SU-DHL-6 (cell line): Measurements from ENCODE around the gene GABBR2.

Experiments
- H2AFZ ChIP-seq: fragments of 200-600 bp; sonication (generic); 2 replicates; pipeline ENCODE4 v1.6.1; 2014; ENCODE audit warnings: low read depth, mild to moderate bottlenecking, moderate library complexity, mixed read lengths, antibody characterized with exemption, low read length; ENCODE audit not compliant: severe bottlenecking
- H3F3A ChIP-seq: fragments of 200-600 bp; shearing (Covaris generic); 2 replicates; pipeline ENCODE4 v1.6.0; 2016; ENCODE audit warnings: antibody characterized with exemption, mild to moderate bottlenecking; ENCODE audit not compliant: insufficient read depth
- H3K27ac ChIP-seq: fragments of 200-600 bp; sonication (generic); 2 replicates; pipeline ENCODE4 v1.5.1; 2016; ENCODE audit warnings: low read depth, mild to moderate bottlenecking, low read length, moderate library complexity, mixed read lengths
- H3K27me3 ChIP-seq: fragments of 200-600 bp; sonication (generic), shearing (Covaris generic); 2 replicates; pipeline ENCODE4 v1.6.0; 2014; ENCODE audit warnings: mild to moderate bottlenecking, low read length
- H3K36me3 ChIP-seq: fragments of 200-600 bp; sonication (generic); 2 replicates; pipeline ENCODE4 v1.6.1; 2014; ENCODE audit warnings: mild to moderate bottlenecking, low read length, mixed read lengths
- H3K4me2 ChIP-seq: fragments of 300-600, 200-600 bp; shearing (Covaris generic), sonication (generic); 2 replicates; pipeline ENCODE4 v1.6.0; 2014; ENCODE audit warnings: low read length, low read depth, mild to moderate bottlenecking; ENCODE audit not compliant: poor library complexity, severe bottlenecking
- H3K4me3 ChIP-seq: fragments of 200-600 bp; sonication (generic); 2 replicates; pipeline ENCODE4 v1.5.1; 2014; ENCODE audit warnings: antibody characterized with exemption, low read length, mild to moderate bottlenecking, mixed read lengths; ENCODE audit not compliant: insufficient read depth, poor library complexity, severe bottlenecking
- H3K79me2 ChIP-seq: fragments of 200-600 bp; sonication (generic); 2 replicates; pipeline ENCODE4 v1.6.1; 2014; ENCODE audit warnings: mild to moderate bottlenecking, low read length, moderate library complexity; ENCODE audit not compliant: insufficient read depth
- H3K9ac ChIP-seq: fragments of 200-600 bp; sonication (generic); 2 replicates; pipeline ENCODE4 v1.7.0; 2014; ENCODE audit warnings: mild to moderate bottlenecking, low read length
- H3K9me2 ChIP-seq: fragments of 200-600 bp; sonication (generic); replicated peaks from 2 replicates; pipeline ENCODE4 v1.6.1; 2014; ENCODE audit warnings: low read length; ENCODE audit not compliant: insufficient read depth
- H3K9me3 ChIP-seq: fragments of 200-600 bp; sonication (generic); 2 replicates; pipeline ENCODE4 v1.6.1; 2014; ENCODE audit warnings: low read length, mixed read lengths; ENCODE audit not compliant: insufficient read depth
- H4K20me1 ChIP-seq: fragments of 200-600 bp; sonication (generic); 2 replicates; pipeline ENCODE4 v1.6.1; 2014; ENCODE audit warnings: low read depth, mild to moderate bottlenecking, antibody characterized with exemption, low read length, moderate library complexity, mixed read lengths
- EZH2phosphoT487 ChIP-seq: fragments of 200-600 bp; sonication (generic), shearing (Covaris generic); conservative IDR thresholded peaks from 2 replicates; pipeline ENCODE4 v1.6.1; 2018; ENCODE audit warnings: mild to moderate bottlenecking, antibody characterized with exemption, low read length, moderate library complexity, mixed read lengths
- TF ChIP-seq, protein P1 (sequence below): fragments of 200-600 bp; sonication (generic); IDR thresholded peaks from one replicate; pipeline ENCODE4 v1.5.1; 2017; ENCODE audit warnings: antibody characterized with exemption, mild to moderate bottlenecking, low read length, moderate library complexity; ENCODE audit not compliant: insufficient read depth, poor library complexity, severe bottlenecking

Gene GABBR2

GRCh38 chr9:98549401-98549800, 159.3 kb downstream of the GABBR2 start:
- Histone ChIP-seq H3K9ac (no peak overlapping the region), H3K4me3 (no peak overlapping the region), H3K27ac (no peak overlapping the region), H4K20me1 (no peaks in the 10 kb centered on the region), H3K4me2 (no peak overlapping the region), H3K27me3 (no peaks in the 10 kb centered on the region), H2AFZ (no peak overlapping the region), H3K9me2 (no peaks in the 10 kb centered on the region), H3F3A (no peaks in the 10 kb centered on the region), H3K9me3 (no peaks in the 10 kb centered on the region), H3K36me3 (no peaks in the 10 kb centered on the region), H3K79me2 (no peaks in the 10 kb centered on the region)
- TF ChIP-seq, protein P1, sequence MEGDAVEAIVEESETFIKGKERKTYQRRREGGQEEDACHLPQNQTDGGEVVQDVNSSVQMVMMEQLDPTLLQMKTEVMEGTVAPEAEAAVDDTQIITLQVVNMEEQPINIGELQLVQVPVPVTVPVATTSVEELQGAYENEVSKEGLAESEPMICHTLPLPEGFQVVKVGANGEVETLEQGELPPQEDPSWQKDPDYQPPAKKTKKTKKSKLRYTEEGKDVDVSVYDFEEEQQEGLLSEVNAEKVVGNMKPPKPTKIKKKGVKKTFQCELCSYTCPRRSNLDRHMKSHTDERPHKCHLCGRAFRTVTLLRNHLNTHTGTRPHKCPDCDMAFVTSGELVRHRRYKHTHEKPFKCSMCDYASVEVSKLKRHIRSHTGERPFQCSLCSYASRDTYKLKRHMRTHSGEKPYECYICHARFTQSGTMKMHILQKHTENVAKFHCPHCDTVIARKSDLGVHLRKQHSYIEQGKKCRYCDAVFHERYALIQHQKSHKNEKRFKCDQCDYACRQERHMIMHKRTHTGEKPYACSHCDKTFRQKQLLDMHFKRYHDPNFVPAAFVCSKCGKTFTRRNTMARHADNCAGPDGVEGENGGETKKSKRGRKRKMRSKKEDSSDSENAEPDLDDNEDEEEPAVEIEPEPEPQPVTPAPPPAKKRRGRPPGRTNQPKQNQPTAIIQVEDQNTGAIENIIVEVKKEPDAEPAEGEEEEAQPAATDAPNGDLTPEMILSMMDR, result no peak
- no peak for TF ChIP-seq EZH2phosphoT487

DNA sequence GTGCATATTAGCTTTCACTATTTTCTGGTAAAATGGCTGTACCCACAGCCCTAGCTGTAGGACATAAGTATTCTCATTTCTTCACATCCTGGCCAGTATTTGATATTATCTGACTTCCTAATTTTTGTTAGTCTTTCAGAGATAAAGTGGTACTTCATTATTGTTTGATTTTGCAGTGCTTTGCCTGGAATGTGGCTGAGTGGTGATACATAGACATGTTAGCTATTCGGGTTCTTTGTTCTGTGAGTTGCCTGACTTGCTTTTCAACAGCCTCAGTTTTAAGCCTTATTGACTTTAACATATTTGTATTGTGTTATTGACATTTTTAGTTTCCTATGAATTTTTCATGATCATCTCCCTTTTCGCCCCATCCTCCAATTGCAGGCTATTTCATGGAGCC, 161.1 kb downstream of the GABBR2 start:
- TF ChIP-seq EZH2phosphoT487, result no peak
- TF ChIP-seq, protein P1, result no peak
- H3K27ac ChIP-seq, result no peak overlapping the region
- H3K79me2 ChIP-seq, result no peaks in the 10 kb centered on the region
- H3F3A ChIP-seq, result no peaks in the 10 kb centered on the region
- no peaks in the 10 kb centered on the region for H3K9me3 ChIP-seq
- no peaks in the 10 kb centered on the region for H4K20me1 ChIP-seq
- H2AFZ ChIP-seq, result no peak overlapping the region
- H3K4me3 ChIP-seq, result no peak overlapping the region
- H3K36me3 ChIP-seq, result no peaks in the 10 kb centered on the region
- H3K9ac ChIP-seq, result no peak overlapping the region
- no peaks in the 10 kb centered on the region for H3K9me2 ChIP-seq
- no peak overlapping the region for H3K4me2 ChIP-seq
- no peaks in the 10 kb centered on the region for H3K27me3 ChIP-seq

DNA sequence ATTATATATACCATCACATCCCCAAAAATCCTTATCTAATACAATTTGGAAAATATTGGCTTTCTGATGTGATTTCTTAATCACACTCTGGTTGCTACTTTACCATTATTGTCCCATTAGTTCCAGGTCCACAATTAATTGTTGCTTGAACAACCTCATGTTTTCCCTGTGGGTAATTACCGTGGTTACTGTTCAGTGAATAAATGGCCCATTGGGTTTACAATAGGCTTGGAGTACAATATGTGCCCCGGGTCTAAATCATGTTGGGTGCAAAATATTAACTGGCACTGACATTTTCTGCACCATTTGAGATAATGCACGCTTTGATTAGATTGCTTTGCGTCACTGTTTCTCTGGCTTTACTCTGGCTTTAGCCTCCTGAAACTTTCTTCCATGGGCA, 163.7 kb downstream of the GABBR2 start:
- Histone ChIP-seq H3K79me2 (no peaks in the 10 kb centered on the region), H3K4me3 (no peak overlapping the region), H4K20me1 (no peaks in the 10 kb centered on the region), H2AFZ (no peak overlapping the region), H3K27ac (no peak overlapping the region), H3K9me3 (no peaks in the 10 kb centered on the region), H3F3A (no peaks in the 10 kb centered on the region), H3K4me2 (no peak overlapping the region), H3K27me3 (no peaks in the 10 kb centered on the region), H3K36me3 (no peaks in the 10 kb centered on the region), H3K9ac (no peak overlapping the region), H3K9me2 (no peaks in the 10 kb centered on the region)
- TF ChIP-seq, protein P1, result no peak
- no peak for TF ChIP-seq EZH2phosphoT487
